Hepatocyte (in vitro differentiated cells): ENCODE results near the gene TUT7. TPM values are rescaled to one million over a fixed set of nuclear protein-coding genes. Genes with fewer than 3 reads are reported as not detected.
"Not testable (repeated sequence)": the region's sequence is repeated elsewhere in the genome, so short reads cannot be mapped to it uniquely, and the experiment has no call there.

Experiments
- DNase-seq: peaks from one replicate; pipeline ENCODE4 v3.0.0-alpha.2; 2016; ENCODE audit warnings: low spot score
- H2AFZ ChIP-seq: fragments of 200-600 bp; sonication (generic); 2 replicates; pipeline ENCODE4 v1.6.0; 2016; ENCODE audit warnings: antibody characterized with exemption, mild to moderate bottlenecking
- H3K27ac ChIP-seq: fragments of 200-600 bp; sonication (generic); 2 replicates; pipeline ENCODE4 v1.5.1; 2016; ENCODE audit warnings: mild to moderate bottlenecking
- H3K27me3 ChIP-seq: fragments of 200-600 bp; sonication (generic); 2 replicates; pipeline ENCODE4 v1.6.1; 2016
- H3K36me3 ChIP-seq: fragments of 200-600 bp; sonication (generic); replicated peaks from 2 replicates; pipeline ENCODE4 v1.5.1; 2016; ENCODE audit warnings: low read depth; ENCODE audit not compliant: insufficient read depth
- H3K4me1 ChIP-seq: fragments of 200-600 bp; sonication (generic); 2 replicates; pipeline ENCODE4 v1.5.1; 2016; ENCODE audit warnings: mild to moderate bottlenecking, moderate library complexity; ENCODE audit not compliant: insufficient read depth
- H3K4me2 ChIP-seq: fragments of 200-600 bp; sonication (generic); 2 replicates; pipeline ENCODE4 v1.6.0; 2016
- H3K4me3 ChIP-seq: fragments of 200-600 bp; sonication (generic); 2 replicates; pipeline ENCODE4 v1.5.1; 2016; ENCODE audit warnings: mild to moderate bottlenecking
- H3K79me2 ChIP-seq: fragments of 200-600 bp; sonication (generic); 2 replicates; pipeline ENCODE4 v1.6.0; 2017; ENCODE audit warnings: mild to moderate bottlenecking
- H3K9me2 ChIP-seq: fragments of 200-600 bp; sonication (generic); replicated peaks from 2 replicates; pipeline ENCODE4 v1.6.0; 2017; ENCODE audit warnings: mild to moderate bottlenecking; ENCODE audit not compliant: insufficient read depth
- H3K9me3 ChIP-seq: fragments of 200-600 bp; sonication (generic); 2 replicates; pipeline ENCODE4 v1.5.1; 2016; ENCODE audit warnings: low read depth, mild to moderate bottlenecking
- H4K20me1 ChIP-seq: fragments of 200-600 bp; sonication (generic); 2 replicates; pipeline ENCODE4 v1.6.0; 2016; ENCODE audit warnings: mild to moderate bottlenecking; ENCODE audit not compliant: insufficient read depth, poor library complexity, severe bottlenecking
- CTCF ChIP-seq: fragments of 200-600 bp; sonication (generic); IDR thresholded peaks from 2 replicates; pipeline ENCODE4 v1.5.1; 2016; ENCODE audit warnings: antibody characterized with exemption, mild to moderate bottlenecking; ENCODE audit not compliant: poor library complexity
- EZH2 ChIP-seq: fragments of 200-600 bp; sonication (generic); IDR thresholded peaks from 2 replicates; pipeline ENCODE4 v1.6.1; 2016; ENCODE audit warnings: antibody characterized with exemption, mild to moderate bottlenecking, borderline replicate concordance
- EZH2phosphoT487 ChIP-seq: fragments of 200-600 bp; sonication (generic); IDR thresholded peaks from one replicate; pipeline ENCODE4 v1.6.1; 2018; ENCODE audit warnings: antibody characterized with exemption, mild to moderate bottlenecking, low read depth, moderate library complexity; ENCODE audit not compliant: unreplicated experiment, severe bottlenecking
- WGBS: methylation state at CpG from one replicate; pipeline ENCODE4 v1.1.6; 2016; ENCODE audit warnings: low lambda C conversion rate; ENCODE audit errors: missing lambda C conversion rate; 5-methylcytosine and 5-hydroxymethylcytosine counted together
- polyA plus RNA-seq: library from polyadenylated mRNA; unstranded; fragments of >200 nt; fragmentation: Nextera tagmentation; extraction: Ambion mirVana; gene quantifications from 2 replicates; pipeline ENCODE4 v1.2.1, GENCODE V29; 2016
- total RNA-seq: library from RNA; depleted of rRNA; stranded (reverse); fragments of >200 nt; gene quantifications from 2 replicates; pipeline ENCODE4 v1.2.3, GENCODE V29; 2014

Gene TUT7
- total and polyA plus RNA-seq, 2 experiments from 2014 or later = 21.5 to 33.1 TPM

GRCh38 chr9:86389628-86390027 lies 35.4 kb upstream of the TUT7 start:
- H3K4me2 ChIP-seq = no peak overlapping the region
- TF ChIP-seq EZH2phosphoT487 (no peak), CTCF (no peak), EZH2 (no peak)
- H3K9me2 ChIP-seq = no peaks in the 10 kb centered on the region
- H3K36me3 ChIP-seq = no peaks in the 10 kb centered on the region
- no peaks in the 10 kb centered on the region for H3K27me3 ChIP-seq
- no peaks in the 10 kb centered on the region for H3K4me1 ChIP-seq
- no peaks in the 10 kb centered on the region for H3K79me2 ChIP-seq
- H4K20me1 ChIP-seq = no peaks in the 10 kb centered on the region
- no peak overlapping the region for H3K4me3 ChIP-seq
- no peak for DNase-seq
- 89% methylated on average over 4 of the region's 4 CpGs for WGBS
- no peak overlapping the region for H2AFZ ChIP-seq
- no peak overlapping the region for H3K27ac ChIP-seq
- no peaks in the 10 kb centered on the region for H3K9me3 ChIP-seq

GRCh38 chr9:86387376-86387775 lies 33.2 kb upstream of the TUT7 start:
- H2AFZ ChIP-seq = no peak overlapping the region
- WGBS = 63% methylated on average over 3 of the region's 3 CpGs
- no peaks in the 10 kb centered on the region for H3K4me1 ChIP-seq
- H3K4me2 ChIP-seq = no peak overlapping the region
- no peak overlapping the region for H3K27ac ChIP-seq
- no peaks in the 10 kb centered on the region for H3K9me3 ChIP-seq
- no peaks in the 10 kb centered on the region for H3K27me3 ChIP-seq
- no peaks in the 10 kb centered on the region for H3K9me2 ChIP-seq
- no peaks in the 10 kb centered on the region for H3K36me3 ChIP-seq
- H3K4me3 ChIP-seq = no peak overlapping the region
- no peaks in the 10 kb centered on the region for H3K79me2 ChIP-seq
- DNase-seq = no peak
- H4K20me1 ChIP-seq = no peaks in the 10 kb centered on the region
- TF ChIP-seq EZH2phosphoT487 = no peak
- TF ChIP-seq CTCF = no peak
- TF ChIP-seq EZH2 = no peak

- not testable (repeated sequence) for DNase-seq, H3K9me3 ChIP-seq, H3K4me2 ChIP-seq
Observed at GRCh38 chr9:86383000-86383399, 28.8 kb upstream of the TUT7 start.

GRCh38 chr9:86376016-86376415 lies 21.8 kb upstream of the TUT7 start:
- Histone ChIP-seq H4K20me1 (no peaks in the 10 kb centered on the region), H3K4me2 (no peak overlapping the region), H3K79me2 (no peaks in the 10 kb centered on the region), H3K4me3 (no peak overlapping the region), H3K9me2 (no peaks in the 10 kb centered on the region), H3K27ac (no peak overlapping the region), H3K4me1 (no peaks in the 10 kb centered on the region), H3K9me3 (no peaks in the 10 kb centered on the region), H3K36me3 (no peaks in the 10 kb centered on the region), H3K27me3 (no peaks in the 10 kb centered on the region), H2AFZ (no peak overlapping the region)
- DNase-seq = no peak
- 89% methylated on average over 5 of the region's 5 CpGs for WGBS
- TF ChIP-seq EZH2phosphoT487 (no peak), CTCF (no peak), EZH2 (no peak)

More at GRCh38 chr9:86383000-86383399, 28.8 kb upstream of the TUT7 start:
- 86% methylated on average over 11 of the region's 11 CpGs for WGBS
- not testable (repeated sequence) for H3K4me1 ChIP-seq, H2AFZ ChIP-seq, H3K79me2 ChIP-seq, H3K27ac ChIP-seq, H3K27me3 ChIP-seq, H3K9me2 ChIP-seq, H4K20me1 ChIP-seq, H3K4me3 ChIP-seq, H3K36me3 ChIP-seq
